HG03457 (cell line): ENCODE data around the gene ANO4.
"Not testable (repeated sequence)": the region's sequence is repeated elsewhere in the genome, so short reads cannot be mapped to it uniquely, and the experiment has no call there.

Experiments
- ATAC-seq: cut with Tn5 transposase; IDR thresholded peaks from one replicate; pipeline ENCODE4 v1.9.1; 2021; ENCODE audit warnings: moderate number of reproducible peaks; ENCODE audit not compliant: unreplicated experiment

The ANO4 gene

GRCh38 chr12:101077791-101078528 lies 283.4 kb downstream of the ANO4 start:
- ATAC-seq, result no peak

- ATAC-seq, result no peak
These were observed 284.1 kb downstream of the ANO4 start for GRCh38 chr12:101078536-101079285.

DNA sequence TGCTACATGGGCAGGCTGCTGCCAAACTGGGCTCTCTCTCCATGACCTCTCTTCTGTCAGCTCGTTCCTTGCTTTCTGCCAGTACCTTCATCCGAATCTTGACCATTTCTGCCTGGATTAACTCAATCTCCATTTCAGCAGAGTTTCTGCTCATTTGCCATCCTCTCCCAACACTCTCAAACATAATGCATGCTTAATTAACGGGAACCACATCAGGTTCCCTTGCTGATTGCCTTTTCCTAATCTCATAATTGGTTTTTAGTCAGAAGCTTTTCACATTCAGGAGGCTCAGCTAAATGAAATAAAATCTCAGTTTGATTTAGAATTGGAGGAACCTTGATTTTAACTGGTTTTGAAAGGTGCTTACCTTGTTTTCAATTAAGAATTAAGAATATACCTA lies 288.1 kb downstream of the ANO4 start:
- no peak for ATAC-seq

DNA sequence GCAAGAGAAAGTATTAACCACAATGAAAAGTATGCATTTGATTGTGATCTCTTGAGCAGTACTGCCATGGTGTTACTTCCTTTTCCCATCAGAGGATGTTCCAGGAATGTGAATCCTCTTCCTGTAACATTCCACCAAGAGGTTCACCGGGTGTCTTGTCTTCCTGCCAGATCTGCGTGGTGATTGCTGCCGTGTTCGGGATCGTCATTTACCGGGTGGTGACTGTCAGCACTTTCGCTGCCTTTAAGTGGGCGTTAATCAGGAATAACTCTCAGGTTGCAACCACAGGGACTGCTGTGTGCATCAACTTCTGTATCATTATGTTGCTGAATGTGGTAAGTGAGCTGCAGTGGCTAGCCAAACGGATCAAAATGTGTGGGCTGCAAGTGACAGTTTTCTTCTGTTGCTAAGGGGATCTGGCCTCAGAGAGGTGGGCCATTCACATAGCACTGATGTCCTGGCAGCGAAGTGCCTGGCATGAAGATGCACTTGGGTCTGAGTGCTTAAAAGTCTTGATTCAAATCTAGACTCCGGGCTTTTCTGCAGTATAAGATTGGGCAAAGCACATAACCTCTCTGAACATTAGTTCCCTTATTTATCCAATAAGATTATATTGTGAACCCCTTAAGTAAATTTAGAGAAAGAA lies 292.0 kb downstream of the ANO4 start:
- no peak for ATAC-seq

- no peak for ATAC-seq
These were observed 293.3 kb downstream of the ANO4 start for GRCh38 chr12:101087920-101088319.

GRCh38 chr12:101089271-101089670 lies 294.7 kb downstream of the ANO4 start:
- ATAC-seq, result no peak

DNA sequence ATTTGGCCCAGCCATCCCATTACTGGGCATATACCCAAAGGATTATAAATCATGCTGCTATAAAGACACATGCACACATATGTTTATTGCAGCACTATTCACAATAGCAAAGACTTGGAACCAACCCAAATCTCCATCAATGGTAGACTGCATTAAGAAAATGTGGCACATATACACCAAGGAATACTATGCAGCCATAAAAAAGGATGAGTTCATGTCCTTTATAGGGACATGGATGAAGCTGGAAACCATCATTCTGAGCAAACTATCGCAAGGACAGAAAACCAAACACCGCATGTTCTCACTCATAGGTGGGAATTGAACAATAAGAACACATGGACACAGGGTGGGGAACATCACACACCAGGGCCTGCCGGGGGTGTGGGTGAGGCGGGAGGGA lies 295.6 kb downstream of the ANO4 start:
- not testable (repeated sequence) for ATAC-seq

DNA sequence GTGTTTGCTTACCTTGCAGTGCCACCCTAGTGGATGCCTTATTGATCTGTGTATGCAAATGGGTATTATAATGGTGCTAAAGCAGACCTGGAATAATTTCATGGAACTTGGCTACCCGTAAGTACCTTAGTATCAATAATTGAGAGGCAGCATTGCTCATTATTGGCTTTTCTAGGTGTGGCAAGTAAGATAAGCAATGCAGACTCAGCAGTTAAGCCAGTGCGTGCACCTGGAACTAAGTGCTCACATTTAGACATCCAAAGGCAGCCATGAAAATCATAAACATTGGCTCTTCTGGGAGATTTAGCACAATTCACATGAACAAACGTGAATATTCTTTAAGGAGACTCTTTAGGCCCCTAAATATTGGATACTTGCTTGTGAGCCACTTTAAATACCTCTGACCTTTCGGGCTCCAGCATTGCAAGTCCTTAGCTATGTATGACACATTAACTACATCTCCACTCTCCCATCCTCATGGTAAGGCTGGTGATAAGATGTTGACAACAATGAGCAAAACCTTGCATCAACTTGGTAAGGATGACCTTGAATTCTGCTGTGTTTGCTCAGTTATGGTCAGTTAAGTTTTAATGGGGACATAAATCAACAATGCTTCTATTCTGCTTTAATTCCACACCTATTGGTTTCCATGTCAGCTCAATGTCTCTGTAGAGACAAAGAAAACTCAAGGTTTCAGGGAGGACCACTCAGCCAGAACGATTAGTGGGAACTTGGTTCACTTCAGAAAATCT lies 303.4 kb downstream of the ANO4 start:
- no peak for ATAC-seq

DNA sequence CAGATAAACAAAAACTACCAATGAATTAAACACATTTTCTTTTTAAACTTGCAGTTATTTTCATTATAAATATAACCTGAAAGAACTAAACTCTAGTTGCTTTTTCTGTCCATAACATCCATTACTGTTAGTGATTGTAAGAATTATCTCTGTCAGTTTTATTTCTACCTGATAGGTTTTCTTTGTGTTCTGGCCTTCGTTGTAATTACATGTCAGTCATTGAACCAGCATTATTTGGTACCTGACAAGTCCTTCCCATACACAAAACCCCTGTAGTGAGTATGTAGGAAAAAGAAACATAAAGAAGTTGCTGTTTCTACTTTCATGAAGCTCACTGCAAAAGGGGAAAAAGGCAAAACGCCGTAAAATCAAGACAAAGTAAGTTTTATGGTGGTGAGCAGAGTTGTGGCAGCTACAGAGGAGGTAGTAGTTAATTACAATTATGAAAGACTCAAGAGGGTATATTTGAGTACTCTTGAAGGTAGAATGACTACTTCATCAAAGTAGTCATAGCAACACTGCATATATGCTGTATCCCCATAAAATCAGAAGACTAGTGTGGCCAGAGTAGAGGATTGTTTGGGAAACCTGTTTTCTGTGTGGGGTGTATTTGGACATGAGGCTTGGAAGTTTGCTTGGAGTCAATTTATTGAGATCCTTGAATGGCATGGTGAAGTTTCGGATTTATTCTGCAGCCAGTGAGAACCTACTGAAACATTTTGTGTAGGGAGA lies 312.6 kb downstream of the ANO4 start:
- ATAC-seq, result no peak

DNA sequence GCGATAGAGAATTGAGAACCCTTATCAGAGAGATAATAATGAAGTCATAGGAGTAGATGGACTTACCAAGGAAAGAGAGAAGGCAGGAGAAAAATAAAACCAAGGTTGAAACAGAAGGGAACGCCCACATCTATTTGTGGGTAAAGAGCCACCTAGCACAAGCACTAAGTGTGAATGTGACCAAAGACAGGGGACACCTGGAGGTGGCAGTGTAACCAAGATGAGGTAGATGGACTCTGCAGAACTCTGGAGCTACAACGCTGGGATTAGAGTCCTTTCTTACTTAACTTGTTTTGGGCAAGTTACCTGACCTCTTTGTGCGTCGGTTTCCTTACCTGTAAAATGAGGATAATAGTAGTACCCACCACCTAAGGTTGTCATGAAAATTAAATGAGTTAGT lies 313.6 kb downstream of the ANO4 start:
- no peak for ATAC-seq

GRCh38 chr12:101110866-101111265 lies 316.3 kb downstream of the ANO4 start:
- ATAC-seq, result no peak

GRCh38 chr12:101111441-101111840 lies 316.9 kb downstream of the ANO4 start:
- no peak for ATAC-seq

DNA sequence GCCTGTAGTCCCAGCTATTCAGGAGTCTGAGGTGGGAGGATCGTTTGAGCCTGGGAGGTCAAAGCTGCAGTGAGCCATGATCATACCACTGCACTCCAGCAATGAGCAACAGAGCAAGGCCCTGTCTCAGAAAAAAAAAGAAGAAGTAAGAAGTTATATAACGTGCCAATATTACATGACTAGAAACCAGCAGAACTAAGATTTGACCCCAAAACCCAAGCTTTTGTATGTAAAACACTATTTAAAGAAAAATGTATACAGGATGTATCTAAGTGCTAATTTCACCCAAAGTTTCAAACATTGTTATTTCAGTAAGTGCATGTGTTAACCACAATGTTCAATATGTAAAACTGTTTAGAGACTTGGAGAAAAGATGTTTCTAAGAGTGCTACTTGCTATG lies 320.8 kb downstream of the ANO4 start:
- ATAC-seq, result no peak

GRCh38 chr12:101116911-101117310 lies 322.3 kb downstream of the ANO4 start:
- ATAC-seq, result no peak

GRCh38 chr12:101117842-101118241 lies 323.3 kb downstream of the ANO4 start:
- no peak for ATAC-seq

- ATAC-seq, result no peak
These were observed 333.1 kb downstream of the ANO4 start for GRCh38 chr12:101127521-101128219.

- ATAC-seq, result not testable (repeated sequence)
These were observed 351.3 kb downstream of the ANO4 start for GRCh38 chr12:101145777-101146431.

DNA sequence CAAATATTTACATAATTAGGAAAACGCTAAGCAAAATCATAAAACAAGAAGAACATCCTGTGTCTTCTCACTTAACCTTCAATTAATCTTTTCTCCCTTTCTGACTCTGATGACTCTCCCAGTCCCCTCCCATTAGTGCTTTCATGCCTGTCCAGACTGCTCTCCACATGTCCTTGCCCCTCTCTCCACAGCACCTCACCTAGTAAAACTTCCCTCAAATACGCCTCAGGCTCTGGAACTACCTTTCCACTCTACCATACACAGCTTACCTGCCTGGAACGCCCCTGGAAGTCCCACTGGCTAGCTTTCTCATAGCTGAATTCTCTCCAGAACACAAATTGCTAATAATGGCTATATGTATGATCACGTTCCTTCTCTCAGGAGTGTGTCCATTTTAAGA lies 370.7 kb downstream of the ANO4 start:
- ATAC-seq, result no peak

DNA sequence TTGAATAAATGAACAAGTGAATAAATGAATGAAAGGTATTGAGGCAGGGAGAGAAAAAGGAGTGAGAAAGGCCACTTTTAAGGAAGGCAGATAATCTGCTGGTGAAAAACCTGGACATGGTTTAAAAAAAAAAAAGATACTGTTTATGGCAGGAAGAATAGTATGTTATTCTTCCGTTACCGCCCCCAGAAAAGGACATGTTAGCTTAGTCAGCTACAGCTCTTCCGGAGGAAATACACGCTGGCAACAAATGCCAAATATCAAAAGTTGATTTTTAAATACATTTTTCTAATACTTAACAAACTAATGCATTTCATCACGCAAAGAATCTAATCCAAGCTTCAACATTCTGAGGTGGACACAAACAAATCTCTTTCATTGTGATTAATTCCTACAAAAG lies 372.3 kb downstream of the ANO4 start:
- ATAC-seq, result no peak
